ENCODE results near the gene MDN1.

DNA sequence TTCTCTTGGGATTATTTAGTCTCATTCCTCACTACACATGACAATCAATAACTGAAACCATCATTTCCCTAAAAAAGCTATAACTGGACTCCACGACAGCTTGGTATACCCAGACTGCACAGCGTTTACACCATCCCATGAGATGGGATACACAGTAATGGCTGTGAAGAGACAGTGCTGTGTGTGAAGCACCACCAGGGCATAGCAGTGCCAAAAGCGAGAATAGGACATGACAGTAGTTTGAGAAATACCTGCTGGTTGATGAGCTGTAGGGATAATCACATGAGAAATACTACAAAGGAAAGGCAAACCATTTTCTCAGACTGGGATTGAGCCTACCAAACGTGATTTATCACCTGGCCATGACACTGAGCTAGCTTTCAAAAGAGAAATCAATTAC lies 158.6 kb downstream of the MDN1 start:
- TF ChIP-seq, protein P1, sequence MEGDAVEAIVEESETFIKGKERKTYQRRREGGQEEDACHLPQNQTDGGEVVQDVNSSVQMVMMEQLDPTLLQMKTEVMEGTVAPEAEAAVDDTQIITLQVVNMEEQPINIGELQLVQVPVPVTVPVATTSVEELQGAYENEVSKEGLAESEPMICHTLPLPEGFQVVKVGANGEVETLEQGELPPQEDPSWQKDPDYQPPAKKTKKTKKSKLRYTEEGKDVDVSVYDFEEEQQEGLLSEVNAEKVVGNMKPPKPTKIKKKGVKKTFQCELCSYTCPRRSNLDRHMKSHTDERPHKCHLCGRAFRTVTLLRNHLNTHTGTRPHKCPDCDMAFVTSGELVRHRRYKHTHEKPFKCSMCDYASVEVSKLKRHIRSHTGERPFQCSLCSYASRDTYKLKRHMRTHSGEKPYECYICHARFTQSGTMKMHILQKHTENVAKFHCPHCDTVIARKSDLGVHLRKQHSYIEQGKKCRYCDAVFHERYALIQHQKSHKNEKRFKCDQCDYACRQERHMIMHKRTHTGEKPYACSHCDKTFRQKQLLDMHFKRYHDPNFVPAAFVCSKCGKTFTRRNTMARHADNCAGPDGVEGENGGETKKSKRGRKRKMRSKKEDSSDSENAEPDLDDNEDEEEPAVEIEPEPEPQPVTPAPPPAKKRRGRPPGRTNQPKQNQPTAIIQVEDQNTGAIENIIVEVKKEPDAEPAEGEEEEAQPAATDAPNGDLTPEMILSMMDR (IDR thresholded peaks at IDR 0.05), result no peak
- TF ChIP-seq POLR2AphosphoS5 (IDR thresholded peaks at IDR 0.05), result no peak
- TF ChIP-seq POLR2A (IDR thresholded peaks at IDR 0.05), result no peak
- TF ChIP-seq EP300 (IDR thresholded peaks at IDR 0.05), result no peak

All from gastroesophageal sphincter (tissue), 3 donors.